ENCODE data around the gene CPT1C.
"Not testable (repeated sequence)": the region's sequence is repeated elsewhere in the genome, so short reads cannot be mapped to it uniquely, and the experiment has no call there.

The CPT1C gene

DNA sequence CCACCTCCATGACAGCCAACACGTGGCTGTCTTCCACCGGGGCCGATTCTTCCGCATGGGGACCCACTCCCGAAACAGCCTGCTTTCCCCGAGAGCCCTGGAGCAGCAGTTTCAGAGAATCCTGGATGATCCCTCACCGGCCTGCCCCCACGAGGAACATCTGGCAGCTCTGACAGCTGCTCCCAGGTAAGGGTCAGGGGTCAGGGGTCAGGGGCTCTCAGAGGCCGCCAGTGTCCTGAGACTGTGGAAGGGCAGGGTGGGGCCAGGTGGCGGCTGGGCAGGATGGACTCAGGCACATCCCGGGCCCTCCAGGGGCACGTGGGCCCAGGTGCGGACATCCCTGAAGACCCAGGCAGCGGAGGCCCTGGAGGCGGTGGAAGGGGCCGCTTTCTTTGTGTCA, 15.0 kb downstream of the CPT1C start:
- no peak for DNase-seq (ENCODE audit: low read depth)

DNA sequence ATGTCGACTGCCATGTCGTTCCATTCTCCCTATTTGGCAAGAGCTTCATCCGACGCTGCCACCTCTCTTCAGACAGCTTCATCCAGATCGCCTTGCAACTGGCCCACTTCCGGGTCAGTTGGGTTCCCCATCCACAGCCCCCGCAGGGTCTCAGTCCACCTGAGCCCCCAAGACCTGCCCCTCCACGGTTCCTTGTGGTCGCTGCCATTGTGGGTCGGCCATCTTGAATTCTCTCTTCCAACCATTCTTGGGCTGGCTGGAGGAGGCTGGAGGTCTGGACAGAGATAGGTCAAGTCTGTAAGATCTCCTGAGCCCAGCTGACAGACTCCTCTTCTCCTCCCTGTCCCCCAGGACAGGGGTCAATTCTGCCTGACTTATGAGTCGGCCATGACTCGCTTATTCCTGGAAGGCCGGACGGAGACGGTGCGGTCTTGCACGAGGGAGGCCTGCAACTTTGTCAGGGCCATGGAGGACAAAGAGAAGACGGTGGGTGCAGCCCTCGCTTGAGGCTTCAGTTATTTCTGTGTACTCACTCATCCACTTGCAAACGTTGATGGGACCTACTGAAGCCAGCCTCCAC, 19.5 kb downstream of the CPT1C start:
- no peak for DNase-seq (ENCODE audit: low read depth)

DNA sequence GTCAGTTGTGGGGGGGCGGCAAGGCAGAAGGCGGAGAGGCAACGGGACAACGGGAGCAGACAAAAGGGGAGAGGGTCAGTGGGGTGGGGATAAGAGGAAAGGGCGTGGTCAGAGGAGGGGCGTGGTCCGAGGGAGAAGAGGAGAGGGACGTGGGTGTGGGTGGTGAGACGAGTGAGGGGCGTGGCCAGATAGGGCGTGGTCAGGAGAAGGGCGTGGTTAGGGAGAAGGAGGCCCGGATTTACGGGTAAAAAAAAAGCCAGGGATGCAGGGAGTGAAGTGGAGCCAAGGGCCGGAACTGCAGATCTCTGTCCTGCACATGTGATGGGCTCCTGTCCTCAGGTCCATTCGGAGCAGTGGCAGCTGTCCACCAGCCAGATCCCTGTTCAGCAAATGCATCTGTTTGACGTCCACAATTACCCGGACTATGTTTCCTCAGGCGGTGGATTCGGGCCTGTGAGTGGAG, 21.5 kb downstream of the CPT1C start:
- no peak for DNase-seq (ENCODE audit: low read depth)

DNA sequence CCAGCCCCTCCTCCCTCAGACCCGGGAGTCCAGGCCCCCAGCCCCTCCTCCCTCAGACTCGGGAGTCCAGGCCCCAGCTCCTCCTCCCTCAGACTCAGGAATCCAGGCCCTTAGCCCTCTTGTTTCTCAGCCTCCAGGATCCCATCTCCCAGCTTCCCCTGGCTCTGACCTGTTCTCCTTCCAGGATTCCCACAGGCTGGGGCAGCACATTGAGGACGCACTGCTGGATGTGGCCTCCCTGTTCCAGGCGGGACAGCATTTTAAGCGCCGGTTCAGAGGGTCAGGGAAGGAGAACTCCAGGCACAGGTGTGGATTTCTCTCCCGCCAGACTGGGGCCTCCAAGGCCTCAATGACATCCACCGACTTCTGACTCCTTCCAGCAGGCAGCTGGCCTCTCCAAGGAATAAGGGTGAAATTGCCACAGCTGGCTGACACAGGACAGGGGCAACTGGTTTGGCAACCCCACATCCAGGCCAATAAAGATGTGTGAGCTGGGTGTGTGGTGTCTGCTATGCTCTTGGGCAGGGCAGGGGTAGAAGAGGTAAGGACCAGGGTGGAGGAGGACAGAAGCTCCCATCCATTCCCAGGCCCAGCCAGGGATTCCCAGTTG, 22.4 kb downstream of the CPT1C start:
- DNase-seq (ENCODE audit: low read depth) = no peak

DNA sequence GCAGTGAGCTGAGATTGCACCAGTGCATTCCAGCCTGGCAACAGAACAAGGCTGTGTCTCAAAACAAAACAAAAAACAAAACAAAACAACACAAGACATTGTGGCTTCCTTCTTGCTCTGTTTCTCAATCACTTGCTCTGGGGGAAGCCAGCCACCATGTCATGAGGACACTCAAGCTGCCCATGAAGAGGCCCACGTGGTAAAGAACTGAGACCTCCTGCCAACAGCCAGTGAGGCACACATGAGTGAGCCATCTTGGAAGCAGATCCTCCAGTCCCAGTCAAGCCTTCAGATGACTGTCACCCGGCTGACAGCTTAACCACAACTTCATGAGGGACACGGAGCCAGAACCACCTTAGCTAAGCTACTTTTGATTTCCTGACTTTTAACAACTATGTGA, 25.2 kb downstream of the CPT1C start:
- DNase-seq (ENCODE audit: low read depth) = no peak

DNA sequence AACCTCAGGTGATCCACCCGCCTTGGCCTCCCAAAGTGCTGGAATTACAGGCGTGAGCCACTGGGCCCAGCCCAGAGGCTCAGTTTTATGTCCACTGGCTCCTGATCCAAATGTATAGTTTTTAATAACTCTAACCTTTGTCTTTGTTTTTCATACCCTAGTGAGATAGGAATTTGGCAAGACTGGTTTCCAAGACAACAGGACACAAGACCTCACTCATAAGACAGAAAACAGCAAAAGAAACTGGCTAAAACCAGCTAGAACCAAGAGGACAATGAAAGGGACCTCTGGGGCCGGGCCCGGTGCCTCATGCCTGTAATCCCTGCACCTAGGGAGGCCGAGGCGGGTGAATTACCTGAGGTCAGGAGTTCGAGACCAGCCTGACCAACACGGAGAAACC, 27.6 kb downstream of the CPT1C start:
- DNase-seq (ENCODE audit: low read depth) = no peak

DNA sequence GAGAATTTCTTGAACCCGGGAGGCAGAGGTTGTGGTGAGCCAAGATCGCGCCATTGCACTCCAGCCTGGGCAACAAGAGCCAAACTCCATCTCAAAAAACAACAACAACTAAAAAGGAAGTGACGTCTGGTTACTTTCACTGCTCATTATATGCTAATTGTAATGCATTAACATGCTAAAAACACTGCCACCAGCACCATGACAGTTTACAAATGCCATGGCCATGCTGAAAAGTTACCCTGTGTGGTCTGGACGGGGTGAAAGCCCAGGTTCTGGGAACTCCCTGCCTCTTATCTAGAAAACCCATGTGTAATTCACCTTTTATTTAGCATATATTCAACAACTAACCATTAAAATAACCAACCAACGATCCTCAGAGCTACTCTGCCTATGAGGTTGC, 28.1 kb downstream of the CPT1C start:
- no peak for DNase-seq (ENCODE audit: low read depth)

DNA sequence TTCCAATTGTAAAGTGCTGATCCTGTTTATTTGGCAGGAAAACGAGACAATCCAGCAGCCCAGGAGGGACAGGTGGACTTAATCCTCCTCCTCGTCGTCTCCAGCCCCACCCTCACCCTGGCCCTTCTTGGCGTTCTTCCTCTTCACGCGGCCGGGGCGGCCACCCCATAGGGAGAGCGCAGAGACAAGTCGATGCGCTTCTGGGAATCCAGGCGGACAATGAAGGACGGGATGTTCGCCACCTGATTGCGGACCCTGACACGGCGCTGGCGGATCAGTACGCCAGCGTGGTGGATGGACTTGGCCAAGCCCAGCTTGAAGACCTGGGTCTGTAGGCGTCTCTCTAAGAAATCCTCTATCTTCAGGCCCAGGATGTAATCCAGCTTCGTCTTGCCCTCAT, 28.5 kb downstream of the CPT1C start:
- DNase-seq (ENCODE audit: low read depth) = not testable (repeated sequence)

DNA sequence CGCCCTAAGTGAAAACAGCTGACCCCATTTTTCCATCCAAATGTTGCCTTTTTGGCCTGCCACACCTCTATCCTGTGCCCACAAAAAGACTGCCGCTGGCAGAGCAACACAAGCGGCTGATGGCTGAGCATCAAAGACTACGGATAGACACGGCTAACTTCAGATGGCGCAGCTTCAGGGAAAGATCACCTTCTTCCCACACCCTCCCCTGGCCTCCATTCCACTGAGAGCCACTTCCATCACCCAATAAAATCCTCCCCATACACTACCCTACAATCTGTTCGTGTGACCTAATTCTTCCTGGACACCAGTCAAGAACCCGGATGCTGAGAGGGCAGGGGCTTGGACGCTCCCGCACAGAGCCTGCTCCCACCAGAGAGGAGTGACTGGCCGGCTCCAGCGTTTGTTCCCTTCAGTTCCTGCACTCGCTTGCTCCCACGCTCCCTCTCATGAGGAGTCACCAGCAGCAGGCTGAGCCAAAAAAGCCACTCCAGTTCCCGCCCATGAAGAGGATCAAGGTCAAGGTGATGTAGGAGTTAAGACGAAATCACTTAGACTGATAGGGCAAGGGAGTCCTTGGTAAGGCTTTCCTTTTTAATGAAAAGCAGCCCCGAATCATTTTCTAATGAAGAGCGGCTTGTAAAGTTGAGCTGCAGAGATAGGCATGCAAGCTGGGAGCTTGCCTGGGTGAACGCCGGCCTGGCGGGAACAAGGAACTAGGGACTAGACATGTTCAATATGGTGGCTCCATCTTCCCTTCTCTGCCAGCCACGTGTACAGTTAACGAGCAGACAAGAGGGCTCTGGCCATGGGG, 36.5 kb downstream of the CPT1C start:
- no peak for DNase-seq (ENCODE audit: low read depth)

DNA sequence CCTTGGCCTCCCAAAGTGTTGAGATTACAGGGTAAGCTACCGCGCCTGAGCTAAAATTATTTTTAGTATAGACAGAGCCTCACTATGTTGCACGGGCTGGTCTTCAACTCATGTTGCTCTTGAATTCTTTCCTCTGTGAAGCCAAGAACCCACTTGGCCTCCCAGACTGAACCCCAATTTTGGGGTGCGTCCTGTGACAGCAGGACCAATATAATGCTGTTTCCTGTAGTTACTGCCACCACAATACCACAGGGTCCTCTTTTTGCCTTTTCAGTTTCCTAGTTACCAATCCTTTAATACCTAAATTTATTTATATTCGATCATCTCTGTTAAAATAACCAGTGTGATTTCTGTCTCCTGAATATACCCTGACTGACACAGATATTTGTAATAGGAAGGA, 39.2 kb downstream of the CPT1C start:
- no peak for DNase-seq (ENCODE audit: low read depth)

DNA sequence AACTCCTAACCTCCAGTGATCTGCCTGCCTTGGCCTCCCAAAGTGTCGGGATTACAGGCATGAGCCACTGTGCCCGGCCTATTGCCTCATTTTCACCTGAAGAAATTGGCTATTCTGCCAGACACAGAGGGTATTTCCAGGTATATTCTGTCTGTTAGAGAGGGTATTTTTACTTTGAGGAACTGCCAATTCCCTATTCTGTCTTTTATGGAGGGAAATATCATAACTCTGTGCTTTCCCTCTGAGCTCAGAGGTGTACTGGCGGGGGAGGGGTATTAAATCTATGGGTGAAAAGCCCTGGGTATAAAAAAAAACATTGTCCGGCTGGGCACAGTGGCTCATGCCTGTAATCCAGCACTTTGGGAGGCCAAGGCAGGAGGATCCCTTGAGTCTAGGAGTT, 47.4 kb downstream of the CPT1C start:
- no peak for DNase-seq (ENCODE audit: low read depth)

DNA sequence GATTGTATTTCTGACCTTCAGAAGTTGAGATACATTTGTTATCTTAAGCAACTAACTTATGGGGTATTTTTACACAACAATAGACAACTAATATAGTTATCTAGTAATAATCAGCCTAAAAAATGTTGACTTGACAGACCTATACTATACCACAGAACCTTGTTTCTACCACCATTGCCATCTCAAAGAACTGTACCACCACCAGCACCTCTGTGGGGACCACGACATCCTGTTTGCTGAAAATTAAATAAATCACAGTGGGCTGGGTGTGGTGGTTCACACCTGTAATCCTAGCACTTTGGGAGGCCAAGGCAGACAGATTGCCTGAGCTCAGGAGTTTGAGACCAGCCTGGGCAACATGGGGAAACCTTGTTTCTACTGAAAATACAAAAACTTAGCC, 48.2 kb downstream of the CPT1C start:
- DNase-seq (ENCODE audit: low read depth) = no peak

DNA sequence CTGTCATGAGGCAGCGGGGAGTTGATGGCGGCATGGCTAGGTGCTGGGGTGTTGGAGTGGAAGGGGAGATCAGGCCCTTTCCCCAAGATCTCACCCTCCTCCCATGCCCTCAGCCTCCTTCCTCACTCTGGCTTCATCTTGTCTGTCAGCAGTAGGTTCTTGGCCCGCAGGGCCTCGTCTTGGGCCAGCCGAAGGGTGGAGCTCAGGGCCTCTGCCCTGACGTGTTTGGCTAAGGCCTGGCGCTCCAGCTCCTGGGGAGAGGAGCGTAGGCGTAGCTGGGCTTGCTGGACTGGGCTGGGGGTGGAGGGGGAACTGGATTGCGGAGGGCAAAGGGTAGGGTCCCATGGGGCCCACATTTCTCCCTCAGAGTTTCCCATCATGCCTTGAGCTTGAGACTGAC, 49.0 kb downstream of the CPT1C start:
- DNase-seq (ENCODE audit: low read depth) = no peak

DNA sequence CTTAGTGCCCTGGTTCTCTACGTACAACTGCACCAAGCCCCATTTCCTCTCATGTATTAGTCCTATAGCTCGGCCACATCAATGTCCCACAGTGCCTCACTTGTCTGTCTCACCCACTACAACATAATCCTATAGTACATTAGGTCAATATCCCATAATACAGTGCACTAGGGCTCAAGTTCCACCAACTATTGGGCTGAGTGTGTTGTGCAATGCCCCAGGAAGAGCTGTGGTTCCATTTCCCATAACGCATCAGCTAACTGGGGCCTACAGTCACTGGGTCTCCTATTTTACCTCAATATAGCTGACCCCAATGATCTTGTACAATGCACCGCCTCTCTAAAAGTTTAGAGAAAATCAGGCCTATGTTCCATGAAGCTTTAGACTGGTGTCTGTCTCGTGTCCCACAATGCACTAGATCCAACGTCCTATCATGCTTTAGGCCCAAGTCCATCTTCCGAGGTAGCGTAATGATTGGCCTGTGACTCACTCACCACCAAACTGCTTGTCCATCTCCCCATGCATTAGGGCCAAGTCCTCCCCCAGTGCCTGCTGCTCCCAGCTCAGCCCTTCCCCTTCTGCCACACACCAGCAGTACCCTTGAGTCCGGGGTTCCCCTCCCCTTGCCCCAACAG, 50.4 kb downstream of the CPT1C start:
- DNase-seq (ENCODE audit: low read depth) = no peak

DNA sequence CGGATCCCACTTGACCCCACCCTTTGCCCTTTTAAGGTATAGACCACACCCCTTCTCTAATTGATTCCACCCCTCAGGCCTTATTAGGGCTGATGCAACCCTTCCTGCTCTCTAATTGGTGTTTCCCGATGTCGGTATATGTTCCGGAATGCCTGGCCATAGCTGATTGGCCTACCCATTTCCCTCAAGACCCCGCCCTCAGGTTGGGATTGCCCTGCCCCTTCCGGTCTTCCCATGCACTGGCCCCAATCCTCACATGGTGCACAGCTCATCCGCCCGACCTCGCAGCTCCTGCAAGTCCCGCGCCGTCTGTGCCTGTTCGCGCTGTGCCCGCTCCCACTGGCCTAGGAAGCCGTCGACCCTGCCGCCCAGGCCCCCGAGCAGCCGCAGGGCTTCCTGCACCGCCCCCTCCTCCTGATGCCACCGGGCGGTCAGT, 54.0 kb downstream of the CPT1C start:
- no peak for DNase-seq (ENCODE audit: low read depth)

DNA sequence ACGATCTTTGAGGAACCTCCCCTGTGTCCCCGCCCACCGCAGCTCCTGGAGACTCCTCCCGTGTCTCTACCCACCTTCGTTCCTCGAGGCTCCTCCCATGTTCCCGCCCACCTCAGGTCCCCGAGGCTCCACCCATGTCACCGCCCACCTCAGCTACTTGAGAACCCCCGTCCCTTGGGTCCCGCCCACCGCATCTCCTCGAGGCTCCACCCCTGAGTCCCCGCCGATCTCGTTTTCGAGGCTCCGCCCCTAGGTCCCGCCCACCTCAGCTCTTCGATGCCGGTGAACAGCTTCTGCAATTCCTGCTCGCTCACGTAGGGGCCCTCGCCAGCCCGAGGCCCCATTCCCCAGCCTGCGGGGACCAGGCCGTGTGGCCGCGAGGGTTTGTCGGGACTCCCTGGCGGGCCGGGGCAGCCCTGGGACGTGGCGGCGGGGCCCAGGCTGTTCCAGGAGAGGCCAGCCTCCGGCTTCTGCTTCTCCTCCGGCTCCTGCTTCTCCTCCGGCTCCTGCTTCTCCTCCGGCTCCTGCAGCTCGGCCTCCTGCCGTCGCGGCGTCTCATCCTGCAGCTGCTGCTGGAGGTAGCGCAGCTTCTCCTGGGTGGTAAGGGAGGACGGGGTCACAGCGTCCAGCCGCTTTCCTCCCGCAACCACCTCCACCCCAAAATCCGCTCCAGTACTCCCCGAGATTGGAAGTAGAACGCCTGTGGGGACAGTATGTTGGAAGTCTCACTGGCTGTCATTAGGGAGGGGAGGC, 55.5 kb downstream of the CPT1C start:
- no peak for DNase-seq (ENCODE audit: low read depth)

DNA sequence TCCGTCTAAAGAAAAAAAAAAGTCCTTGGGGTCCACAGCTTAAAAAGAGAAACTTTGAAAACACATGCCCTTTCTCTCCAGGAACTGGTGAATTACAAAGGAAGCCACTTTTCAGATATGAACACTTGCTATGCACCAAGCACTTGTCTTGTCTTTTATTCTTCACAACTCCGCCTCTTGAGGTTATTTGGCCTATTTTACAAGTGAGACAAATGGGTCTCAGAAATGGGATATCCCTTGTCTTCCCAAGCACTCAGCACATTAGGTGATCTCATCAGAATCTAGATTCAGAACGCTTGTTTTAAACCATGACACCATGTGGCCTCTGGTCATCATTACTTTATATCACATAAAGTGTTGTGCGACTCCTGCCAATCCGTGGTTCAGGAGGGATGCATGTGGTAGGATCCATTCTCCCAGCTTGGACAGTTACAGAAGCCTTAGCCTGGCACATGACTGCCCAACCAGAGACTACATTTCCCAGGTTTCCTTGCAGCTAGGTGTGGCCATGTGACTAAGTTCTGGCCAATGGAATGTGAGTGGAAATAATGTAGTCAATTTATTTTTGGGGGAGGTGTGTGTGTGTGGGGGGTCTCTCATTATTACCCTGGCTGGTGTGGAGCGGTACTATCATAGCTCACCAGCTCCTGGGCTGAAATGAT, 58.3 kb downstream of the CPT1C start:
- no peak for DNase-seq (ENCODE audit: low read depth)

DNA sequence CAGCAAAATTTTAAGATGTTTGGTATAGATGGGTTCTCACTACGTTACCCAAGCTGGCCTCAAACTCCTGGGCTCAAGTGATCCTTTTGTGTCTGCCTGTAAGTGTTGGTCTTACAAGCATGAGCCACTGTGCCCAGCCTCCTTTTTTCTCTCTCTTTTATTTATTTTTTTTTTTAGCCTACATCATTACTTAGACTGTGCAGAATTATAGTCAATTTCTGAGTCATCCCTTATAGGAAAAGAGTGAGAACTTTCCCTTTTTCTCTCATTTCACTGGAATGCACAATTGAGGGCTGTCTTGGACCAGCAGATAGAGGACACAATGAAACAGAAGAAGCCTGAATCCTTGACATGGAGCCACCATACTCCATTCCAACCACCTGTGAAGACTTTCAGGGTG, 58.9 kb downstream of the CPT1C start:
- DNase-seq (ENCODE audit: low read depth) = no peak

DNA sequence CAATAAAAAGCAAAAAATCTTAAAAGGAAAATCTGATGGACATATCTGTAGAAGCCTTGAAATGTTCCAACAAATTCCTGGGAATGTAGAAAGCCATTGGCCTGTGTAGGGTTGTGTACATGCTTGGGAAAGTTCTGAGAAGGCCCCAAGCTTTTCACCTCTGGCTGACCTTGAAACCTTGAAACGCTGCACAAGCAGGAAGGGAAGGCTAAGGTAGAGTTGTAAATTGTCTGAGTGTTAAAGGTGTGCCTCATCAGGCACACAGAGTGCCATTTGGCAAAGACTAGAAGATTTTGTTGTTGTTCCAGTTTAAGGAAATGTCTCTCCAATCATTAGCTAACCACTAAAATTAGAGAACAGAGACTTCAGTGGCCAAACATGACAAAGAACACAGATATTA, 61.8 kb downstream of the CPT1C start:
- DNase-seq (ENCODE audit: low read depth) = no peak

DNA sequence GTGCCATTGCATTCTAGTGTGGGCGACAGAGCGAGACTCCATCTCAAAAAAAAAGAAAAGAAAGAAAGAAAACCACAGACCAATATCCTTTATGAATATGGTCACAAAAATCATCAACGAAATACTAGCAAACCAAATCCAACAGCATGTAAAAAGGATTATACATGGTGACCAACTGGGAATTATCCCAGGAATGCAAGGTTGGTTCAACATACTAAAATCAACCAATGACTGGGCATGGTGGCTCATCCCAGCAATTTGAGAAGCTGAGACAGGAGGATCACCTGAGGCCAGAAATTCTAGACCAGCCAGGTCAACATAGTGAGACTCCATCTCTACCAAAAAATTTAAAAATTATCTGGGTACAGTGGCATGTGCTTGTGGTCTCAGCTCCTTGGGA, 65.0 kb downstream of the CPT1C start:
- DNase-seq (ENCODE audit: low read depth) = no peak

DNA sequence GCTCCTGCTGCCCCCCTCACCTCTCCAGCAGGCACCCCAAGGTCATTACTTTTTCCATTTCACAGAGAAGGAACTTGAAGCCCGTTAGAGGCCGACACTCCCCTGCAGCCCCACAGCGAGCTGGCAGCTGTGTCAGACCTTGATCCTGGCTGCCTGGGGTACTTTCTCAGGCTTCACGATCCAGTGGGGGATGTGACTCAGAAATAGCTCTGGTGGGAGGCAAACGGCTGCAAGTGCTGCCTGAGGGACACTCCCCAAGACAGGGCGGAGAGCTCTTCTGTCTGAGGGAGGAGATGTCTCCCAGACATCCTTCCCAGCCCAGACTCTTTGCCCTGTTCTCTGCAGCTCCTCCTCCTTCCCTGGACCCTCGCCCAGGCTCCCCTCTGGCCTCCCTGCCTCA, 67.4 kb downstream of the CPT1C start:
- DNase-seq (ENCODE audit: low read depth) = no peak

DNA sequence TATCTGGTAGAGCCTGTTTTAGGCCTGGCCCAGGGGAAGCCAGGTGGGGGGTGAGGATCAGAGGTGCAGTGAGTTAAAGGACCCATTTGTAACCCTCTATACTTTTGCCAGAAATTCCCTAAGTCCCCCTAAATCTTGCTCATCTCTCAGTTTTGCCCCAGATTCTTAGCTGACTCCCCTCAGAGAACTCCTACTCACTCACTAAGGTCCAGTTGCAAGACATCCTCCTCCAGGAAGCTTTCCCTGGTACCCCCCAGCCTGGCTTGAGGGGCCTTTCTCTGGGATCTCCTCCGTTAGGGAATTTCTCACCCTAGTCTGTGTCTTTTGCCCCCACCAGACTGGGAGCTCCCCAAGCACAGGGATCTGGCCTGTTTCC, 70.3 kb downstream of the CPT1C start:
- DNase-seq (ENCODE audit: low read depth) = no peak

Measured in activated gamma-delta T cell treated with anti-CD3 and anti-CD28 coated beads, Interleukin-2, amount 50 U/mL, for 16 hours (primary cell).